Measurements from ENCODE around the gene SLC22A1.

Gene SLC22A1

DNA sequence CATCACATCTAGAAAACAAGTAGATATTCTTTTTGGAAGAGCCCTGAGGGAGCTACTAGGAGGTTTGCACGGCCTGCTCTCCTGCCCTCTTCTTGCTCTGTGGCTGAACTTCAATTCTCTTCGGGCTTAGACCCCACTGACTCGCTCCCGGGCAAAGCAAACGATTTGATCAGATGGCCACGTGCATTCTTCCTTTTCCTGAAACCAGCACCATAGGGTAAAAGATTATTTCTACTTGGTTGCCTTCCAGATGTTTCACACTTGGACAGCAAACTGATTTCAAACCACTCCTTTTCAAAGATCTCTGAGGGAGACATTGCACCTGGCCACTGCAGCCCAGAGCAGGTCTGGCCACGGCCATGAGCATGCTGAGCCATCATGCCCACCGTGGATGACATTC lies at the start of gene SLC22A1:
Gene SLC22A1 (plus strand): TSS at position 258 of the 400 bp plus-strand sequence. CDS start 121 bp downstream, at position 379.
- H4K20me1 ChIP-seq (ENCODE audit: insufficient read depth): no peaks in the 10 kb centered on the region
- no peaks in the 10 kb centered on the region for H3K4me1 ChIP-seq (ENCODE audit: low read depth, poor library complexity, severe bottlenecking)
- no peak within 1 kb of the TSS for H3K4me3 ChIP-seq (IDR thresholded peaks at IDR 0.05; ENCODE audit: insufficient read depth, low read depth, low read length)
- H3K27me3 ChIP-seq (ENCODE audit: insufficient read depth, low read depth): no peaks in the 10 kb centered on the region
- H3K79me2 ChIP-seq (ENCODE audit: insufficient read depth, low read depth): no peaks in the 10 kb centered on the region
- no peak for TF ChIP-seq CTCF (conservative IDR thresholded peaks at IDR 0.05; ENCODE audit: low read depth, low read length)
- no peak within 1 kb of the TSS for H3K27ac ChIP-seq
- H3K4me2 ChIP-seq: no peak within 1 kb of the TSS
- H2AFZ ChIP-seq (ENCODE audit: low read depth): no peak within 1 kb of the TSS
- H3K36me3 ChIP-seq (ENCODE audit: insufficient read depth): no peaks in the 10 kb centered on the region
- no peak within 1 kb of the TSS for H3K9ac ChIP-seq

- Histone ChIP-seq H3K79me2 (ENCODE audit: insufficient read depth, low read depth) (no peaks in the 10 kb centered on the region), H3K36me3 (ENCODE audit: insufficient read depth) (peaks cover 4% of the 10 kb centered on the region; the same call in 1 of the 2 replicates), H3K4me2 (no peak overlapping the region), H3K27me3 (ENCODE audit: insufficient read depth, low read depth) (no peaks in the 10 kb centered on the region), H3K4me1 (ENCODE audit: low read depth, poor library complexity, severe bottlenecking) (peaks cover 26% of the 10 kb centered on the region), H4K20me1 (ENCODE audit: insufficient read depth) (no peaks in the 10 kb centered on the region), H3K9ac (no peak overlapping the region), H3K4me3 (IDR thresholded peaks at IDR 0.05; ENCODE audit: insufficient read depth, low read depth, low read length) (no peak overlapping the region), H3K27ac (no peak overlapping the region), H2AFZ (ENCODE audit: low read depth) (no peak overlapping the region)
- no peak for TF ChIP-seq CTCF (conservative IDR thresholded peaks at IDR 0.05; ENCODE audit: low read depth, low read length)
Measured at GRCh38 chr6:160073272-160073671, 48.3 kb upstream of the SLC22A1 start.

GRCh38 chr6:160076009-160076408 lies 45.6 kb upstream of the SLC22A1 start:
- no peak overlapping the region for H3K27ac ChIP-seq
- no peaks in the 10 kb centered on the region; the same call in 1 of the 2 replicates for H3K36me3 ChIP-seq (ENCODE audit: insufficient read depth)
- H3K4me3 ChIP-seq (IDR thresholded peaks at IDR 0.05; ENCODE audit: insufficient read depth, low read depth, low read length): no peak overlapping the region
- no peaks in the 10 kb centered on the region for H3K4me1 ChIP-seq (ENCODE audit: low read depth, poor library complexity, severe bottlenecking)
- no peaks in the 10 kb centered on the region for H4K20me1 ChIP-seq (ENCODE audit: insufficient read depth)
- no peaks in the 10 kb centered on the region for H3K79me2 ChIP-seq (ENCODE audit: insufficient read depth, low read depth)
- no peak overlapping the region for H2AFZ ChIP-seq (ENCODE audit: low read depth)
- TF ChIP-seq CTCF (conservative IDR thresholded peaks at IDR 0.05; ENCODE audit: low read depth, low read length): no peak
- H3K27me3 ChIP-seq (ENCODE audit: insufficient read depth, low read depth): no peaks in the 10 kb centered on the region
- no peak overlapping the region for H3K9ac ChIP-seq
- no peak overlapping the region for H3K4me2 ChIP-seq

DNA sequence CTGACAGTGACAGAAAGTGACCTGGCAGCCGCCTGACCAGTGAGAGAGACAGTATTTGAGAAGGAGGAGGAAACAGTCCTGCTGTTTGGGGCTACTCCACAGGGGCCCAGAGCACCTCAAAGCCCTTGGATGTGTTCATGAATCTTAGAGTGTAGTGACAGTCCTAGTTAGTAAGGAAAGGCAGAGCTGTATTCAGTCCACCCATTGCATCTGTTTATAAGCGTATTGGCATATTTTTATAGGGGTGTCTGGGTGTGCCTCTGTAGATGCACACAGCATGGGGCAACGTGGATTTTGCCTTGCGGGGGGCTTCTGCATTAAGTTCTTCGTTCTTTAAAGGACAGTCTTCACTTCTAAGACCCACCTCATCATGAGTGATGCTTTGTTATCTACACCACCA lies 44.6 kb upstream of the SLC22A1 start:
- H3K4me2 ChIP-seq: no peak overlapping the region
- H3K4me3 ChIP-seq (IDR thresholded peaks at IDR 0.05; ENCODE audit: insufficient read depth, low read depth, low read length): no peak overlapping the region

More for the DNA sequence above, 44.6 kb upstream of the SLC22A1 start:
- Histone ChIP-seq H3K27ac (no peak overlapping the region), H3K36me3 (ENCODE audit: insufficient read depth) (no peaks in the 10 kb centered on the region; the same call in 1 of the 2 replicates), H3K79me2 (ENCODE audit: insufficient read depth, low read depth) (no peaks in the 10 kb centered on the region), H3K27me3 (ENCODE audit: insufficient read depth, low read depth) (no peaks in the 10 kb centered on the region), H4K20me1 (ENCODE audit: insufficient read depth) (no peaks in the 10 kb centered on the region), H2AFZ (ENCODE audit: low read depth) (no peak overlapping the region), H3K4me1 (ENCODE audit: low read depth, poor library complexity, severe bottlenecking) (no peaks in the 10 kb centered on the region), H3K9ac (no peak overlapping the region)
- TF ChIP-seq CTCF (conservative IDR thresholded peaks at IDR 0.05; ENCODE audit: low read depth, low read length): no peak
